AG04449 (cell line): ENCODE measurements around the gene CGB1.
"Not testable (repeated sequence)": the region's sequence is repeated elsewhere in the genome, so short reads cannot be mapped to it uniquely, and the experiment has no call there.

Experiments used
- CTCF ChIA-PET: fragments of 350-600 bp; formaldehyde crosslinking; extraction: SDS; loops from one replicate; lab custom pipeline; 2021; ENCODE audit warnings: antibody characterized with exemption; lab: Yijun Ruan, JAX
- POLR2A ChIA-PET: fragments of 400-600, 350-600 bp; formaldehyde crosslinking; extraction: SDS; loops from one replicate; lab custom pipeline; 2020; ENCODE audit warnings: antibody characterized with exemption, inconsistent platforms; lab: Yijun Ruan, JAX
- DNase-seq: peaks from one replicate; pipeline ENCODE4 v3.0.0-alpha.2; 2010; ENCODE audit warnings: low read depth, low spot score
- H3K4me3 ChIP-seq: 2 replicates; pipeline ENCODE4 v1.5.1; 2011; ENCODE audit warnings: low read depth, mild to moderate bottlenecking, control low read depth, low read length
- CTCF ChIP-seq: IDR thresholded peaks from one replicate; pipeline ENCODE4 v1.5.1; 2011; ENCODE audit warnings: mild to moderate bottlenecking, moderate library complexity, low read length, control low read depth, inconsistent platforms; ENCODE audit not compliant: insufficient read depth; ENCODE audit errors: missing control alignments

Gene CGB1

GRCh38 chr19:49061445-49061844, 24.8 kb upstream of the CGB1 start:
- no peak for DNase-seq
- POLR2A ChIA-PET: no interaction called here
- TF ChIP-seq CTCF: no peak
- CTCF ChIA-PET: interaction anchor here (1.8 to 5.0 kb wide), 4 partner anchors 9 to 68 kb away, joined by 8 to 46 read pairs (median 14); partner anchors contain the start of genes GYS1 and RUVBL2
- no peak overlapping the region for H3K4me3 ChIP-seq

- DNase-seq: no peak
- ChIA-PET POLR2A (no interaction called here), CTCF (interaction anchor here (1.1 to 5.0 kb wide), 6 partner anchors 9 to 85 kb away, joined by 3 to 46 read pairs (median 9); partner anchors contain the start of genes GYS1 and RUVBL2)
- no peak overlapping the region for H3K4me3 ChIP-seq
- no peak for TF ChIP-seq CTCF
Measured at GRCh38 chr19:49061000-49061399, 24.3 kb upstream of the CGB1 start.

GRCh38 chr19:49059053-49059452, 22.4 kb upstream of the CGB1 start:
- POLR2A ChIA-PET: no interaction called here
- no peak for DNase-seq
- no peak for TF ChIP-seq CTCF
- CTCF ChIA-PET: interaction anchor here (0.9 to 5.0 kb wide), 4 partner anchors 15 to 66 kb away, joined by 3 to 46 read pairs (median 22); partner anchors contain the start of genes GYS1 and RUVBL2
- no peak overlapping the region for H3K4me3 ChIP-seq

GRCh38 chr19:49058562-49058961, 21.9 kb upstream of the CGB1 start:
- POLR2A ChIA-PET: interaction anchor here (1.3 kb wide), 1 partner anchor 67 kb away, joined by 6 read pairs; no protein-coding TSS in a partner anchor
- DNase-seq: no peak
- H3K4me3 ChIP-seq: no peak overlapping the region
- no peak for TF ChIP-seq CTCF
- CTCF ChIA-PET: interaction anchor here (1.0 to 5.0 kb wide), 7 partner anchors 10 to 66 kb away, joined by 3 to 46 read pairs (median 5); partner anchors contain the start of genes GYS1 and RUVBL2

- POLR2A ChIA-PET: interaction anchor here (0.9 to 1.3 kb wide), 3 partner anchors 39 to 66 kb away, joined by 3 to 7 read pairs (median 6); no protein-coding TSS in a partner anchor
- CTCF ChIA-PET: interaction anchor here (1.0 to 5.0 kb wide), 7 partner anchors 11 to 65 kb away, joined by 3 to 46 read pairs (median 5); partner anchors contain the start of genes GYS1, KCNA7 and RUVBL2
- H3K4me3 ChIP-seq: peak within 1 kb of the TSS; percentile 66
- no peak for TF ChIP-seq CTCF
- no peak for DNase-seq
Measured at GRCh38 chr19:49057636-49058234, 21.0 kb upstream of the CGB1 start, which contains the start of gene CGB7. CGB7 (minus strand) TSS chr19:49057749; CDS start chr19:49055375, 2,374 bp downstream.

GRCh38 chr19:49056902-49057596, 20.4 kb upstream of the CGB1 start:
- DNase-seq: not testable (repeated sequence)
- ChIA-PET CTCF (interaction anchor here (0.7 to 5.0 kb wide), 11 partner anchors 8 to 151 kb away, joined by 3 to 46 read pairs (median 5); partner anchors contain the start of genes GYS1, KCNA7 and RUVBL2), POLR2A (interaction anchor here (0.9 to 1.6 kb wide), 7 partner anchors 9 to 65 kb away, joined by 3 to 7 read pairs (median 4); partner anchors contain the start of genes GYS1 and RUVBL2)
- H3K4me3 ChIP-seq: peak overlapping the region; percentile 66
